GM10248 (cell line): ENCODE results near the gene HOXC13.

Experiments used
- CTCF ChIA-PET: fragments of 300-600 bp; sonication (Branson Sonifier 250); formaldehyde crosslinking; extraction: SDS; loops from one replicate; lab custom pipeline; 2021; ENCODE audit warnings: antibody characterized with exemption; lab: Yijun Ruan, JAX
- POLR2A ChIA-PET: fragments of 350-650 bp; sonication (Branson Sonifier 250); formaldehyde crosslinking; extraction: SDS; loops from one replicate; lab custom pipeline; 2020; ENCODE audit warnings: antibody characterized with exemption; lab: Yijun Ruan, JAX
- DNase-seq: peaks from one replicate; pipeline ENCODE4 v3.0.0; 2012; ENCODE audit errors: extremely low spot score
- TF ChIP-seq, protein P1 (sequence below): IDR thresholded peaks from 2 replicates; pipeline ENCODE4 v1.5.1; 2012; ENCODE audit warnings: mild to moderate bottlenecking, low read depth; ENCODE audit errors: extremely low read depth, missing control alignments, control extremely low read depth

Gene HOXC13

DNA sequence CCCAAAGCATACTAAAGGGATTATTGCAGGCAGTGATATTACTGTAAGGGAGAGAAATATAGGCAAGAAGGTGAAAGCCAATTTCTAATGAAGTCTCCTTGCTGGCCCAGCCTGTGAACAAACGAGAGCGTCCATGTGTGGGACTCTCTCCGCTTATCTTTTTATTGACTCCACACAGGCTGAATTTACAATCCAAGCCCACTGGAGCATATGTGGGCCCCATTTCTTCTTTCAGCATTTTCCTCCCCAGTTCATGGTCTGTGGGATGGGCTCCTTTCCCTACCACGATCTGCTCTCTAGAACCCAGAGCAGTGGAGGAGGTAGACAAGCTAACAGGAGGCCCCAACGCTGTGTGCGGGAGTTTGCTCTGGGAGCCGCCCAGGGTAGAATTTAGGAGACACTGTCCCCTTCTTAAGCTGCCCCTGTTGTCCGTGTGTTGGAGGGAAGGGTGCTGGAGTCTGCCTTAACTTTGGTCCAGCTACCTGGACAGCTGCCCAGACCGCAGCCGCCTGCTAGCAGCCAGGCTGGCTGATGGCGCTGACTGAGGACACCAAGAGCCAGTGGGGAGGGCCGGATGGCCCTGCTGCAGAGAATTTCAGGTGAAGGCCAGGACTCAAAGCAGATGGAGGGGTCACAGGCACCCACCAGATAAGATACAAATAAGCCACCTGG lies 31.1 kb downstream of the HOXC13 start:
- TF ChIP-seq, protein P1, sequence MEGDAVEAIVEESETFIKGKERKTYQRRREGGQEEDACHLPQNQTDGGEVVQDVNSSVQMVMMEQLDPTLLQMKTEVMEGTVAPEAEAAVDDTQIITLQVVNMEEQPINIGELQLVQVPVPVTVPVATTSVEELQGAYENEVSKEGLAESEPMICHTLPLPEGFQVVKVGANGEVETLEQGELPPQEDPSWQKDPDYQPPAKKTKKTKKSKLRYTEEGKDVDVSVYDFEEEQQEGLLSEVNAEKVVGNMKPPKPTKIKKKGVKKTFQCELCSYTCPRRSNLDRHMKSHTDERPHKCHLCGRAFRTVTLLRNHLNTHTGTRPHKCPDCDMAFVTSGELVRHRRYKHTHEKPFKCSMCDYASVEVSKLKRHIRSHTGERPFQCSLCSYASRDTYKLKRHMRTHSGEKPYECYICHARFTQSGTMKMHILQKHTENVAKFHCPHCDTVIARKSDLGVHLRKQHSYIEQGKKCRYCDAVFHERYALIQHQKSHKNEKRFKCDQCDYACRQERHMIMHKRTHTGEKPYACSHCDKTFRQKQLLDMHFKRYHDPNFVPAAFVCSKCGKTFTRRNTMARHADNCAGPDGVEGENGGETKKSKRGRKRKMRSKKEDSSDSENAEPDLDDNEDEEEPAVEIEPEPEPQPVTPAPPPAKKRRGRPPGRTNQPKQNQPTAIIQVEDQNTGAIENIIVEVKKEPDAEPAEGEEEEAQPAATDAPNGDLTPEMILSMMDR: no peak
- ChIA-PET CTCF (interaction anchor here (0.9 to 2.4 kb wide), 5 partner anchors 8 to 238 kb away, joined by 3 to 9 read pairs (median 4); partner anchors contain the start of gene HOXC5), POLR2A (no interaction called here)
- no peak for DNase-seq

DNA sequence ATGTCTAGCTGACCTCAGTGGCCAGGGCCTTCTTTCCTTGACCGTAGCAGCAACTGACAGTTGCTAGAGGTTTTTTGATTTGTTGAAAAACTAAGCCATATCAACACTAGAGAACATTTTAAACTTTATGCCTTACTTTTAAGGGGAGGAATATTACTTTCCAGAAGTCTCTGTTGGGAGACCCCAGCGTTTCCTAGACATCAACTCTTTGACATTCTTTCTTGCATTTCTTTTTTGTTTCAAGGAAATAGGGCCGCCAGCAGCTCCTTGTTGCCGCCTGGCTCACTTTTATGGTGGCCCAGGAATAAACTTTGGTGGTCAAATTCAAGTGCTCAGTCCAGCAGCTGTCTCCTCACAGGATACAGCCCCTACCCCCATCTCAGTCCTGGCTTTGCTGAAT lies 31.8 kb downstream of the HOXC13 start:
- TF ChIP-seq, protein P1: no peak
- CTCF ChIA-PET: interaction anchor here (0.9 to 2.4 kb wide), 5 partner anchors 9 to 237 kb away, joined by 3 to 9 read pairs (median 4); partner anchors contain the start of gene HOXC5
- POLR2A ChIA-PET: no interaction called here

DNA sequence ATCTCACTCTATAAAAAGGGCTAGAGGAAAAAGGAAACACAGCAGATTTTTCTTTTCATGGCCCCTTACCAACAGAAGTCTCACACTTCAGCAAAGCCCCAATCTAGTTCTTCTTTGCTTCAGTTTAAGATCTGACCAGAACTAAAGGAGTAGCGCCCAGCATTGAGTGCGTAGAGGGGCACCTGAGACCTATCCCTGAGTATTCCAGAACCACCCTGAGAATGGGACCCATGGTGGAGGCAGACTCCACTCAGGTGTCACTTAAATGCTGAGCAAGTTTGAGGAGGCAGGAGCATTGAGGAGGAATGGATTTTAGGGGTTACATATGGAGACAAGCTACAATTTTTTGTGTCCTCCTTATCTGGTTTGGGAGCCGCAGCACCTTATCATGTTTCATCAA lies 32.5 kb downstream of the HOXC13 start:
- CTCF ChIA-PET: interaction anchor here (1.1 to 2.9 kb wide), 3 partner anchors 8 to 236 kb away, joined by 3 to 8 read pairs (median 4); partner anchors contain the start of gene HOXC5
- POLR2A ChIA-PET: no interaction called here
- DNase-seq: no peak
- TF ChIP-seq, protein P1: no peak

More for the DNA sequence above, 31.8 kb downstream of the HOXC13 start:
- DNase-seq: no peak

DNA sequence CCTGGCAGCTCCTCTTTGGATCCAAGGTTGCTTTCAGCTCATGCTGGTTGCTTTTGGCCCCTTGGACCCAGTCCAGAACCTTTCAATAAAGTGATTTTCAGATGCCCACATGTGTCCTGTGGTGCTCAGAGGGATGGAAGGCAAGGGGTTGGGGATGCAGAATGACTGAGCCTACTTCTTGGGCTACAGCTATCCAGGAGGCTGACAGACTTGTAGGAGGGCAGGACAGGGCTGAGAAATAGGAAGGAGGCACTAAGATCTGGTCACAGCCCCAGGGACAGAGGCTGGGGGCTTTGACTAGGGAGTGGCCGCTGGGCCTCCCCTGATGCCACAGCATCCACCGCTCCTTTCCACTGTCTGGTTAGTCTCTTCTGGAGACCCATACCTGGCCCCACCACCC lies 33.1 kb downstream of the HOXC13 start:
- TF ChIP-seq, protein P1: no peak
- CTCF ChIA-PET: interaction anchor here (0.7 to 2.9 kb wide), 4 partner anchors 9 to 235 kb away, joined by 3 to 8 read pairs (median 4); partner anchors contain the start of genes HOXC10 and HOXC5
- POLR2A ChIA-PET: no interaction called here
- DNase-seq: no peak

DNA sequence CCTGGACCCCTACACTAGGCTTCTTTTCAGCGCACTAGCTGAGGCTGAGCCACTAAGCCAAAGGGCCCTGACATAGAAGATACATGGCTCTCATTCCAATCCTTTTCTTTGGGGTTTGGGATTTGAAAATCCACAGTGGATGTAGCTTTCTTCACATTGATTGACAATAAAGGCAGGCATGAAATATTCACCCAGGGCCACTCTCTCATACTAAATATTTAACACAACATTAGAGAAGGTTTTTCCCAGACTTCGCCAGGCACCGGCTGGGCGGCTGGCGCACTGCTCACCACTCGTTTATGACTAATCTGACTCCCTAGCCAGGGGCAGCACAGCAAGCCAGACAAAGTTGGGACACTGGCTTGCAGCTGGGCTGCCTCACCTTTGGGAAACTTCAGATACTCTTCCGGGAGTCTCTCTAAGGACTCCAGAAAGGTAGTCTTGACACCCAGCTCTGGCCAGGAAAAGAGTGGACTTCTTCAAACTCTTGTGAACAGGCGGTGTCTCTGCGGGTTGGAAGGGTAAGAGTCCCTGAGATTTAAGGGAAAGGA lies 33.6 kb downstream of the HOXC13 start:
- CTCF ChIA-PET: interaction anchor here (0.7 to 2.9 kb wide), 3 partner anchors 9 to 235 kb away, joined by 3 to 8 read pairs (median 3); partner anchors contain the start of gene HOXC10
- DNase-seq: no peak
- POLR2A ChIA-PET: no interaction called here
- TF ChIP-seq, protein P1: no peak

DNA sequence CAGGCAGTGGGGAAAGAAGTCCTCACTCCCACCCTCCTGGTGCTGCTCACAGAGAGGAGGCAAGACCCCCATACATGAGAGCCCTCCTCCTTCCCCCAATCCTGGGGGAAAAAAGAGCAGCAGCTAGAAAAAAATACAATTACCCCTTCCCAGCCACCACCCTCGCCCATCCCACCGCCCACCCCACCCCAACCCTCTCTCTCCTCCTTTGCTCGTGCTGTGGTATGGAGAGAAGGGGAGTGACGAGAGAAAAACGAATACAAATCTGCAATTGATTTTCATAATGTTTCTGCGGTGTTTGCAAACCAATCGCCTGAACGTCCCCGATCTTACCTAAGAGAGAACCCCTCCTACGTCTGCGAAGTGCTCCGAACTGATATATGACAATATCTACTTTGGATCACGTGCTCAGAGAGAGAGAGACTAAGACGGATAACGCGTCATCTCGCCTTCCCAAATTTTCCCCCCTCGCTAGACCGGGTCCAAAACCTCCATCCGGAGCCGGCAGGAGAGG lies 34.1 kb downstream of the HOXC13 start, which contains the start of gene HOXC11:
TSS of gene HOXC11 (plus strand) at position 405 of the 514 bp plus-strand sequence. CDS start 116 bp downstream, outside the sequence.
- CTCF ChIA-PET: interaction anchor here (2.9 kb wide), 1 partner anchor 234 kb away, joined by 8 read pairs; no protein-coding TSS in a partner anchor
- no peak for DNase-seq
- POLR2A ChIA-PET: no interaction called here
- TF ChIP-seq, protein P1: no peak
